SIG-M5 treated with dmso at 0.1 percent for 504 hours (cell line): ENCODE data around the gene TMEM250.
"Not testable (repeated sequence)": the region's sequence is repeated elsewhere in the genome, so short reads cannot be mapped to it uniquely, and the experiment has no call there.

Experiments
- DNase-seq: peaks from one replicate; lab custom pipeline; 2025; ENCODE audit not compliant: unreplicated experiment; lab: John Stamatoyannopoulos, UW

TMEM250 gene

DNA sequence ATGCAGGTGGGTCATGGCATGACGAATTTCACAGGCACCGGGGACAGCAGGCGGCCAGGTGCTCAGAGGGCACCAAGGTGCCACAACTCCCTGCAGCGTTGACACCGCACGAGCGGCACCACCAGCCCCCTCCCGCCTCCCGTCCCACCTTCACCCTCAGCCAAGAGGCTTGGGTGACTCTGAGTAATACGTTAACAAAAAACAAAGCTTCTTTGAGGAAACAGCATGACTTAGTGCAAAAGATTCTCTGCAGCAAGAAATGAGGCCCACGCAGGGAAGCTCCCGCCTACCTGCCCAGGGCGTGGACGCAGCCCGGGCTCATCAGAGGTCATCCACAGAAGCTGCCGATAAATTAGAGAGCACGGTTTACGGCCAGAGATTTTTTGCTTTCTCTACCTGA, 4.1 kb downstream of the TMEM250 start:
- no peak for DNase-seq

DNA sequence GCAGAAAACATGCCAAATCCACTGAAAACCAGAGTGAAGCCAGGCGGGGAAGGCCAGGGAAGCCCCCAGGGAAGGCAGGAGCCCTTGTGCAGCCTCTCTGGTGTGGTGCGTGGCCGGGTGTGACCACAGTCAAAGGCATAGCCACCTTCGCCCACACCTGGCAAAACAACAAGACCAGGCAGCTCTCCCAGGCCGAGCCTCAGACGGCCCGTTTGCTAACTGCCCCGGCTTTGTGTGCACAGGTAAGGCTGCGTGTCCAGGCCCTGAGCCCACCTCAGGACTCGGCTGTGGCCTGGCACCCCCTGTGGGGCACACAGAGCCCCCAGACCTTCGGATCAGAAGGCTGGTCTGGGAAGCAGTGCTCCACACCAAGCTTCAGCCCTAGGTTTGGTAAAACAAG, 6.1 kb downstream of the TMEM250 start:
- DNase-seq, result no peak

DNA sequence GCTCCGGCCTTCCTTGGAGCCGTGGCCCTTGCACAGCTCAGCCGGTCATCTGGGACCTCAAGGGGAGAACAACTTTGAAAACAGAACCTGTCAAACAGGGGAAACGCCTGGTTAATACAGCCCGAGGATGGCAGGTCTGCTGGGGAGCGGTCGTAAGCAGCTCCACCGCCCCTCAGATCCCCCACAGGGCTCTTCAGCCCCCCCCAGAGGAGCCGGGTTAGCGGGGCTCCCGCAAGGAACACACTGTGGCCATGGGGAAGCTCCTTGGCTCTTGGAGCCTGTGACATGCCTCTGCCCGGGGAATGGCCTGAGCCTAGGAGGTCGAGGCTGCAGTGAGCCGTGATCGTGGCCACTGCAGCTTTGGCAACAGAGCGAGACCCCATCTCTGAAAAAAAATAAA, 6.8 kb downstream of the TMEM250 start:
- DNase-seq, result no peak

DNA sequence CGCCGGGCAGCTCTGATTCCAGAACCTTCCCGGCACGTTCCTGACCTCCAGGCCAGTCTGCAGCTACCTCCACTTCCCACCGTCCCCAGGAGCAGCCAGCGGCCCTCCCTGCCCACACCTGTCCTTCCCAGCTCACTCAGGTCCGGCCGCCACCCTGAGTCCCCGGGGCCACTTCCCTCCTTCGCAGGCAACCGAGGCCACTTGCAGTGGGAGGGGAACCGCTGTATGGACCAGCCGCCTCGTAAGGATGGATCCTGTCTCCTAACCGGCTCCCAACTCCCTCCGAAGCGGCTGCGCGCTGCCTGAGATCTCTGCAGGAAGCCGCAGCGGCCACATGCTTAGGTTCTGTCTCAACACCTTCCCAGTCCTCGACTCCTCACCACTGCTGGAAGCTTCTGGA, 7.5 kb downstream of the TMEM250 start:
- no peak for DNase-seq

DNA sequence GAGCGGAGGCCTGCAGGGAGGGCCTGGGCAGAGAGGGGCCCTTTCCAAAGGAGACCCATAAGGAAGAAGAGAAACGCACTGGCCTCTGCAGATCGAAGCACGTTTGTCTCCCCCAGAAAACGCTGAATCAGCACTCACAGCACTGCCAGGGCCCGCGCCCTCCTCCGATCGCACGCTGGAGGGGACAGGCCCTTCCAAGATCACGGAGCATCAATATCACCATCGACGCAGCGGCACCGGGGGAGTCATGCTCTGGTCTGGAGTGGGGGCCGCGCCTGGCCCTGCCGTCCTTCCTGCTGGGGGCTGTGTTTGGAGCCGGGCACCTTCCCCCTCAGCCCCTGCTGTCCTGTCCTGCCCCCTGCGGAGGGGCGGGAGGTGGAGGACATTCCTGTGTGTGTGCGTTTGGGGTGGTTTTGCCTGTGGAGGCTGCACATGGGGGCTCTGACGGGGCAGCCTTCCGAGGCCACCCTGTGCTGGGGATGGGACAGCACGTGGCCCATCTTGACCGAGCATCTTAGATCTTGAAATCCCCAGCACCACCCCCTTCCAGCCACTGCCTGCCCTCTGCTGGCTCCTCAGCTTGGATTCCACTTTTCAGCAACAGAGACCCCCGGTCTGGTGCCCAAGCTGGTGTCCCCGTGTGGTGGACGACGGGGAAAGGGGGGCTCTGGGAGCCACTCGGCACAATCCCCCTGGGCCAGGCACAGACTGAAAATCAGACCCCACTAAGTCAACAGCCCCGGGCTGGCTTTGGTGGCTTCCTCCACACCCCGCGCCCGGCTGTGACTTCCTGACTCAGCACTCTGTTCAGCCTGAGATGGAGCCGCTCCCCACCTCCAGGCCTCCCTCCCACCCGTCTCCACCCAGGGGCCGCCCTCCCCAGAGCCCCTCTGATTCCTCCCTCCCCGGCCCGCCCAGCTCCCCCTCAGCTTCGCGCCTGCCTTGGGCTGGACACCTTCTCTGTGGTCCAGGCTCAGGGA, 8.3 kb downstream of the TMEM250 start:
- no peak for DNase-seq

DNA sequence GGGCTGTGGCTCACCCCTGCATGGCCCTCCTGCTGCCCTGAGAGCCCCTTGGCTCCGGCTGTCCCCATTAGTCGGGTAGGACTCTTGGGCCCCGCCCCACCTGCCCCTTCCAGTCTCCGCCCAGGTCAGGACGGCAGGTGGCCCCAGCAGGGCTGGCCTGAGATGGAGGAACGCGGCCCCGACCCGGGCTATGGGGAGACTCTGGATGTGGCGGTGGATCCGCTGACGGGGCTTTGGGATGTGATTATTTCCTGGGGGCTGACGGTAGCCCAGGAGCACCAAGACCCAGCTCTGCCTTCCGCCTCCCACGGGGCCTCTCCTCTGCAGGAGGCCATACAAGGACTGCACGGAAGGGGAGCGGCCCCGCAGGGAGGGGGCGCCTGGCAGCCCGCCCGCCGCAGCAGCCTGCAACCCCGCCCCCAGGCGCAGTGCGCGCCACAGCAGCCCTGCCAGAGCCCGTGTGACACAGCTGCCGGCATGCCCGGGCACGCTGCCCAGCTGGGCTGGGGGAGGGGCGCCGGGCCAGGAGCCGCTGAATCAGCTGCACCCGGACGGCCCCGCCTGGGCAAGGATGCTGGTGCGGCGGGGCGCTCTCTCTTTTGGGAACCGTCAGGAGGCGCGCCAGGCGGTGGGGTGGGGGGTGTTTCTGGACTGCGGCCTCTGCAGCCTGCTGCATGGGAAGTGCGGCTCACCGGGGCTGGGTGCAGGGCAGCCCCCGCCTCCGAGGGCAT, 9.2 kb downstream of the TMEM250 start:
- peak; percentile 87 for DNase-seq

DNA sequence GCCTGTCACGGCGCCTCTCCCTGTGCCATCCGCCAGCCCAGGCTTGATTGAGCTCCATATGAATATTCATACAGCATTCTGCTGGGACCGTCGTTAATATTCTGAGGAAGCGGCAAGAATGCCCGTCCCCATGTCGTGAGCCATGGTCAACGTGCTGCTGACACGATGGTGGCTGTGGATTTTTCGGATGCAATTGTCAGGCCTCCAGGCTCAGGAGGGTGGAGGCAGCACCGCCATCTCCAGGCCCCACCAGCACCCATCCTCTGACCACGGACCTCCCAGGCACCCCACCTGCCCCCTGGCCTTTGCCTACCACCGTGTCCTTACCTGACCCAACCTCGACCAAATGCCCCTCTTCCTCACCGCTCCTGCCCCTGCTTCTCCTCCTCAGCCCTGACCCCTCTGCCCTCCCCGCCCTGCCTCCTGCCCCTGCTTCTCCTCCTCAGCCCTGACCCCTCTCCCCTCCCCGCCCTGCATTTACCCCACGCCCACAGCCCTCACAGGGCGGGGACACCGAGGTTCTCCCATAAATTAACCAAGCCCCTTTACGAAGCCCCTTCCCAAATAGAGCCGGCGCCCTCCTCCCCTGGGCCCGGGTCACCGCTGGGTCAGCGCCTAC, 9.9 kb downstream of the TMEM250 start:
- no peak for DNase-seq

DNA sequence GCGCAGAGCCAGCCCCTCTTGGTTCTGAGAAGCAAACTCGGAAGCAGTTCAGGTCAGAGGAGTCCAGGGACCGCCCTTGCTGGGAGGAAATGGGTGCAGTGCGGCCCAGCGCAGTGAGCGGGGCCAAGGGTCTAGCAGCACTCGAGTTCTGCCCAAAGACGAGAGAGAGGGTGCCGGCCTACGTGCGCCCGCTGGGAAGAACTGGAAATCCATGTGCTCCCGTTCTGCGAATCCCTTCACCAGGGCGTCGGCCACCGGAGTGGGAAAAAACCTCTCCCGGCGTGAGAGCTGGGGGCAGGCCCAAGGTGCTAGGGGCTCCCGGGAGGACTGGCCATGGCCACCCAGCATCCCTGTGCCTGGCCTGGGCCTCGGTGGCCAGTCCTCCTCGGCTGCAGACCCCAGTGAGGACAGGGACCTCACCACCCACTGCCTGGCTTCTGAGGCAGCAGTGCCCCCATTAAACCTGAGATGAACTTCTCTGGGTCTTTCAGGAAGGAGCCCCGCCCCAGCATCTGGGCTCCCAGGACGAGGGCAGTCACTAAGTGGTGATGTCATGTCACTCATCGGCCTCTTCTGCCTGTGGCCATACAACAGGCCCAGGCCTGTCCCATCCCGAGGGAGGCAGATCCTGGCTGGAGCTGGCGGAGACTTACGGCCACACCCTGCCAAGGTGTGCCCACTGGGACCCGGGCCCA, 10.6 kb downstream of the TMEM250 start:
- no peak for DNase-seq

DNA sequence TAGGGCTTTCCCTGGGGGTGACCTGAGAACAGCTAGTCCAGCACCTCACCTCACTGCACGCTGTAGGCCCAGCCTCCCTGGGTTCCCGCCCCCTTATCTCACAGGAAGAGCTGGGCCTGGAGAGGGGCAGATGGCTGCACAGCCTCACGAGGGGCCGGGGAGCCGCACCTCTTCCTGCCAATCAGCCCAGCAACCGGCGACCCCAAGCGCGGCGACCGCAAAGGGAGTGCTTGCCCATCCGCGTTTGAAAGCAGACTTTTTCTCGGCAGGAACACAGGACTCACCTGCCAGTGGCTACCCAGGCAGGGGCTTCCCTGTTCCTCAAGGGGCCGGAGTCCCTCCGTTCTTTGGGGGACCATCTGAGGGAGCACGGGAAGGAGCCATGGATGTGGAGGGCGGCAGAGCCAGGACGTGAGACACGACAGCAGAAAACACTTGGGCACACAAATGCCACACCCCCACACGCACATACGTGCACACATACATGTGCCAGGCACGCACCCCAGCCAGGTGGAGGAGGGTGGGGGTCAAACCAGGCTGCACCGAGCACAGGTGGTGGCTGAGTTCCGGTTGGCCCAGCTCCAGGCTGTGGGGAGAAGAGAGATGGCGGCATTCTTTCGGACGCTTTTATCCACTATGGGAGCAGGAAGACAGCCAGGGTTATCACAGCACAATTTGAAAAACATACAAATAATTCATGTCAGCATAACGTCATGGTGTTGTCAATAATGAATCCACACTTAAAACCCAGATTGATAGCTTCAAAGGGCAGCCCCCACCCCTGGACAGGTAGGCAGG, 11.3 kb downstream of the TMEM250 start:
- DNase-seq, result no peak

DNA sequence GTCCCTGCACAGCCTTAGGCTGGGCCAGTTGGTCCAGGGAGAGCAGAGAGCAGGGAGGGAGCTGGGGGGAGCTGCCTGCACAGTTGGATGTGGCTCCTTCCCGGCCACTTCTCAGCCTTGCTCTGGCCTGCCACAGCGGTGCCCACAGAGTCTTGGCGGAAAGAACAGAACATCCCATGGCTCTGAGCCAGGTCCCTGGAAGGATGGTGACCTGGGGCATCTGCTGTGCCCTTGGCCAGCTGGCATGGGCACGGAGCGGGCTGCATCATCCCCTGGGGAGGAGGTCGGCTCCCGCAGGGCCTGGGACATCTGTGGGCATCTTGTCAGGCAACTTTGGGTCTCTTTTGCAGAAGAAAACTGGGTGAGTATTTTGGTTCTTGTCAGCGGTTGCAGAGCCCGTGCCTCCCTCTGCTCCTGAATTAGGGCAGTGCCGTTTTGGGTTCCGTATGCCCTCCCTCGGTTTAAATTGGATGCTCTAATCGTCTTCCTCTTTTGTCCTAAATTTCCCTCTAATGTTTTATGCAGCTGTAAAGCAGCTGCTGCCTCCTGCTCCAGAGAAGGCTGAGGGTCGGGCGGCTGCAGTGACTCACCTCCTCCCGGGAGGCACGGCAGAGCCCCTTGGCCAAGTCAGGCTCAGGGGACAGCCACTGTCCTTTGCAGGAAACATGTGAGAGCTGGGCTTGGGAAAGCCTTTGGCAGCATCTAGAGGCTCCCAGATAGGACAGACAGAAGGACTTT, 13.1 kb downstream of the TMEM250 start:
- DNase-seq, result no peak

DNA sequence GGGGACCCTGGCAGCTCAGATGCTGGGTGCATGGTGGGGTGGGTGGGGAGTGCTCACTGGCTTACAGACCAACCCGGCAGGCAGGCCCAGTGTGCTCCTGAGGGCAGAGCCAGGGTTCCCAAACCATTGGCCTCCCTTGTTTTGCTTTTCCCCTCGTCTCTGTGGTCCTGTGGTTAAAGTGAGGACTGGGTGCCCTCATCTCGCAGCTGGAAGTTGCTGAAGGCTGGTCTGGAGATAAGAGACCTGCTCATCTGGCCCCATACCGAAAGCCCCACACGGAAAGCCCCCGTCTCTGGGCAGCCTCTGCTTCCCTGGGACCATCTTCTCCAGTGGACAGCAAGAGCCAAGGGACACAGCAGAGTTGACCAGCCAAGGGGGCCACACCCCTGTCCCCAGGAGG, 13.8 kb downstream of the TMEM250 start:
- no peak for DNase-seq

DNA sequence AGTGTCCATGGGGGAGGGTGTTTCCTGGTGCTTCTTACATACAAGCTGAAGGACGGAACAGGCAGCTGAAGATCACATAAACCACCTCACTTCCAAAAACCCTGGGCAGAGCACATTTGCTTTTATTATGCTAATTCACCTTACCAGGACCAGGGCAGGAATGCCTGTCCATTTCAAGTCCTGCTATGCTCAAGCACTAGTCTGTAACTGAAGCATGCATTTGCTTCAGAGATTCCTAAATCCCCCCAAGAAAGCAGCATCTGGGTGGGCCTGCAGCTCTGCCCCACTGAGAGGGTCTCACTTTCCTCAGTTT, 14.2 kb downstream of the TMEM250 start:
- DNase-seq, result no peak

DNA sequence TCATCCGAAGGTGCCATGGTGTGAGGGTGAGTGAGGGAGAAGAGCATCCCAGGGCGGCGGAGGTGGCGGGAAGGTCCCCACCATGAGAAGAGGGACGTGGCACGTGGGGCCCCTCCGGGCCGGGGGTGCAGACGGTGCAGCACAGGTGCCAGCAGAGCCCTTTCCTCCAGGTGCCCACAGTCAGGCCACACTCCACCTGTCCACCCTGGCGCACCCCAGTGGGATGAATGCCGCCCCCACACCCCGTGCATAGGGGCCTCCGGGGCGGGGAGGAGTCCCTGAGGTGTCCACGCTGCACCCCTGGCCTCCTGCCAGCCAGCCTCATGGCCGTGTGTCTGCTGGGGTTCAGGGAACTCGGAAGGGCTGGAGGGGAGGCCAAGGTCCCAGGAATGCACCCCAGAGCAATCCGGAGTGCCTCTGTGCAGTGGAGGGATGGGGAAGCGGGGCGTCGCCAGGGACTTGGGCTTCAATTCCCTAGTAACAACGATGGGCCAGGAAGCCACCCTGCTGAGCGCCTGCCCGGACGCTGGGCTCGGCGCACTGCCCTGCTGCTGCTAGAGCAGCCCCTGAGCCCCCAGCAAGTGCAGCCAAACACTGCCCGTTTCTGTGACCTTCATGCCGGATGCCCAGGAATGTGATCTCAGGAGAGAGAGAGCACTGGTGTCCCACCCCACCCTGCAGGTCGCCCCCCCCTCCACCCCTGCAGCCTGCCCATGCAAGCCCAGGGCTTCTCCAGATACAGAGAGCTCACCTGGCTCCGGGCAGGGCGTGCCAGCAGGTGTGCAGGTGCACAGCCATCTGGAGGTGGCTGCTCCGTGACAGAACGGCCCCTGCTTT, 14.8 kb downstream of the TMEM250 start:
- DNase-seq, result no peak

DNA sequence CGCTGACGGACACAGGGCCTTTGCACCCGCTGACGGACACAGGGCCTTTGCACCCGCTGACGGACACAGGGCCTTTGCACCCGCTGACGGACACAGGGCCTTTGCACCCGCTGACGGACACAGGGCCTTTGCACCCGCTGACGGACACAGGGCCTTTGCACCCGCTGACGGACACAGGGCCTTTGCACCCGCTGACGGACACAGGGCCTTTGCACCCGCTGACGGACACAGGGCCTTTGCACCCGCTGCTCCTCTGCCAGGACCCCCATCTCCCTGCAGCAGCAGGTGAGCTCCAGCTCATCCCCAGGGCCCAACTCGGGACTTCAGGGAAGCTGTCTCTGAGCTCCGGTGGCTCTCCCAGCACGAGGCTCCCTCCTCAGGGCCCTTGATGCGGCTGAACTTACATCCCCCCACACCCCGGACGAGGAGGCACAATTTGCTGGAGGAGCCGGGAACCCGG, 17.0 kb downstream of the TMEM250 start:
- DNase-seq, result not testable (repeated sequence)

DNA sequence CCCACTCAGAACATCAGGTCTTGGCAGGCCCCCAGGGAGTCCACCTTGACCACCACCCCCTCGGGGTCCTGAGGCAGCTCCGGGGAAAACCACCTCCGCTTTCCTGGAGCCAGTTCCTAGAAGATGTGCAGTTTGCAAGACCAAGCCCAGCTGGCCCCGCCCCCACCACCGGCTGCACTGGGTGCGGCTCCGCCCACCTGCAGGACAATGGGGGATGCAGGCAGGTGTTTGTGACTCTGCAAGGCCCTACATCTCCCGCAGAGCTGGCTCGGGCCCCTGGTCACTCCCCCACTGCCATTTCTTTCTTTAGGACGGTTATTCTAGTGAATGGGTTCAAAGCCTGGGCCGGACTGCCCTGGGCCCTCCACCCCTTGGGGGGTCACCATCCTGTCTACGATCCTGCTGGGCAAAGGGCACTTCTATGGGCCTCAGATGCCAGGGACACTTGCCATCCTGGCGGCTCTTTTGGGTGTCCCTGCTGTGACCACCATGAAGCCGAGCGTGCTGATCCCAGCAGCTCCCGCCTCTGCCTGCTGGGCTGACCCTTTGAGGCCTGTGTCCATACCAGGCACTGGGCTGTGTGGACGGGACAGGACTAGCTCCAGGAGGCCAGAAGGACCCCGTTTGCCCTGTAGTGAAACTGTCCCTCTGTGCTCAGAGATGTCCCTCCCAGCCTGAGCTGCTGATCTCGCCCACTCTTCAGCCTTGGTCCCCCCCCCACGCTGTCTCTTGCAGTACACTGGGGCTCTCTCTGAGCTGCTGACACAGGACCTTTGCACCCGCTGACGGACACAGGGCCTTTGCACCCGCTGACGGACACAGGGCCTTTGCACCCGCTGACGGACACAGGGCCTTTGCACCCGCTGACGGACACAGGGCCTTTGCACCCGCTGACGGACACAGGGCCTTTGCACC, 17.7 kb downstream of the TMEM250 start:
- DNase-seq, result no peak

DNA sequence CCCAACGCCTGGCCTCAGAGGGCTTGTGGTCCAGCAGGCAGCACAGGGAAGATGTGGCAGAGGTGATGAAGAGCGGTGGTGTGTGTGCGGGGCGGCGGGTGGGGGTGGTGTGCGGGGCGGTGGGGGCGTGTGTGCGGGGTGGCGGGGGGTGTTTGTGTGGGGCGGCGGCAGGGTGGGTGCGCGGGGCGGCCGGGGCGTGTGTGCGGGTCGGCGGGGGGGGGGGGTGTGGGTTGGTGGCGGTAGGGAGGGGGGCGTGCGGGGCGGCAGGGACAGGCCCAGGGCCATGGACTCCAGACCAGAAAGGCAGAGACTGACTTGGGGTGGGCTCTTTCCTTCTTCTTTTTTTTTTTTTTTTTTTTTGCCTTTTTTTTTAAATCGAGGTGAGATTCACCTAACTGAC, 19.1 kb downstream of the TMEM250 start:
- no peak for DNase-seq

DNA sequence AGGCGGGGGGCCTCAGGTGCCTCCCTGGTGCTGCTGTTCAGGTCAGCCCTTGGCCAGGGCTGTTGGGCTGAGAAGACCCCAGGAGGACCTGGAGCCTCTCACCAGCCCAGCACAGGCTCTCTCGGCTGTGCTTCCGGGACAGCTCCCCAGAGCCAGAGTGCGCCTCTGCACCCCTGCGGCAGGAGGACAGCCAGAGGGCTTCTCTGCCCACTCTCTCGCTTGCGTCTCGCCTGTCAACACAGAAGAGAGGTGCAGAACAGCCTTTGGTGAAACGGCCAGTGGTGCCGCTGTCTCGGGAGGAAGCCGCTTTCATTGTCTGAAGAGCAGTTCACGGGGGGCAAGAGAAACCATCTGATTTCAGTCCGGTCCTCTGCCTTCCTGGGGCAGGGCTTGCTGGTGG, 19.8 kb downstream of the TMEM250 start:
- no peak for DNase-seq

DNA sequence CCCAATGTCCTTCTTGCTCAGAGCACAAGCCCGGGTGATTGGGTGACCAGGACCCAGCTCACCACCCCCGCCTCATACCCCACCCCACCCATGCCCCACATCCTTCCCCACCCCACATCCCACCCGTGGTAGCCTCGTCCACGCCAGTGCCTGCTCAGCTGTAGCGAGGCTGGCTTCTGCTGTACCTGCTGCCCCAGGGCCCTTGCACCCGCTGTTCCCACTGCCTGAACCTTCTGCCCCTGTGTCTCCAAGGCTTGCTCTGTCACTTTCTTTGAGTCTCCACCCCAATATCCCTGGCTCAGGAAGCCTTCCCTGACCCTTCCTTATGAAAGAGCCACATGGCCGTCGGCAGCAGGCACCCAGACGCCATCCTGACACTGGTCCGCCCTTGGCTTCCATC, 20.5 kb downstream of the TMEM250 start:
- no peak for DNase-seq
